M059J (cell line): ENCODE data around the gene RPL35. TPM values are rescaled to one million over a fixed set of nuclear protein-coding genes. Genes with fewer than 3 reads are reported as not detected.

Experiments used
- DNase-seq: peaks from one replicate; pipeline ENCODE4 v3.0.0-alpha.2; 2012; ENCODE audit warnings: low read depth
- total RNA-seq: library from RNA; depleted of rRNA; stranded (reverse); fragments of >200 nt; shearing (Covaris generic); gene quantifications from 2 replicates; pipeline ENCODE4 v1.2.3, GENCODE V29; 2014

The RPL35 gene
- total RNA-seq, 1 experiment from 2014 or later, result 2,121 TPM

DNA sequence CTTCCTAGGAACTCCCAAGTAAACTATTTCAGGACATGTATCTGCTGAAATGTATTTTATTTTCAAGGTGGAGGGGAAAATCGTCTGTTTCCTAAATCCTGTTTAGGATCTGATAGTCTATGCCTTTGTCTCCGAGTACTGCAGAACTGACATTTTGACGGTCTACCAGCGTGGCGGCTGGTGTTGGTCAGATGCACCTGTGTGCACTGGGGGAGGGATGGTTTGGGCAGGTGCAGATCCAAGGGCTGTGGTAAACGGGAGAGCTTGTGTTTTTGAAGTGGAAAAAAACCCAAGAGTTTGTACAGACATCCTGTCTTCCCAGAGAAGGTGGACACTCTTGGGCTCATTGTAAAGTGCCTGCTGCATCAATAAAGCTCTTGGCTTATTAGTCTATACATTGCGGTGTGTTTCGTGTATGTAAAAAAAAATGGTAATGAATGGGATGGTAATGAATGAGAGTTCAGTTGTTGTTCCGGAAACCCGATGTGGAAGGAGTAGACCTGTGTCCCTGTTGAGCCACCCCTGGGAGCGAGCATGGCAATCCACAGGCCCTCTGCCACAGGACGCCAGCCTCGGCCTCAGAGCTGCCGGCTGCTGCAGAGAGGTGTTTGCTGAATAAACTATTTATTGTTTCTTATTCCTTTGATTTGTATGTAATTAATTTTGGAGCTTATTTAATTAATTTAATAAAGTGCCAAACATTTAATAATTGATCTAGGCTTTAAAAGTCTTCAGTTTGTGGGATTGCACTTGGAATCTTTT is 15.4 kb upstream of the RPL35 start:
- no peak for DNase-seq

DNA sequence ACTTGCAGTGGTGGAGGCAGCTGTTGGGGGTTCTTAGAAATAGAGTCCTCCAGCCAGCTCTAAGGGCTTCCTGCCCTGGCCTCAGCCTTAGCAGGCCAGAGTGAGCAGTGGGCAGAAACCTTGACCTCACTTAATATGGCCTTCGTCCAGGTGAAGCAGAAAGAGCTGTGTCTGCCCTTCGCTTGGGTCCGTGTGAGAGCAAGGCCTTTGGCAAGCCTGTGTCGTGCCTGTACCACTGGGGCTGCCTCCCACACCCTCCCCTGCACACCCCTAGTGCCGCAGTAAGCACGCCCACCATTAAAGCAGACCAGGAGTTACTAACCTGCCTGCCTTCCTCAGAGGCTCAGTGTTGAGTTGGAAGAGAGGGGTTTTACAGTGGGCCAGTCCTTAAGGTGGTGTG is 13.7 kb upstream of the RPL35 start:
- DNase-seq, result no peak

DNA sequence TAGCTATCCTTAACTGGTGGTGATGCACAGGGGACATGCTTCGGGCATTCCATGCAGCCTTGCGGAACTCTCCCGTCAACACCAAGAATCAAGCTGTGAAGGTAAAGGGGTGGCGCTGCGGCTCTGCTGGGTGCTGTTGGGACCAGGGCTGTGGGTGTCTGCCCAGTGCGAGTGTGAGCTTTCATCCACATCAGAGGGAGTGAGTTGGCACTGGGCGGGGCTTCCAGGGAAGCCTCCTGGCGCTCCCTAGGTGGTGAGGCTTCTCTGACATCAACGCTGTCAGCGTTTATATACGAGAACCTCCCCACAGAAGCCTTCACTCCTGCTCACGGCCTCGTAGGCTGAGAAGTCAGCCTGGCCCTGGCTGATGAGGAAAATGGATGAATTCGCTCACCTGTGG is 11.9 kb upstream of the RPL35 start:
- DNase-seq, result no peak

DNA sequence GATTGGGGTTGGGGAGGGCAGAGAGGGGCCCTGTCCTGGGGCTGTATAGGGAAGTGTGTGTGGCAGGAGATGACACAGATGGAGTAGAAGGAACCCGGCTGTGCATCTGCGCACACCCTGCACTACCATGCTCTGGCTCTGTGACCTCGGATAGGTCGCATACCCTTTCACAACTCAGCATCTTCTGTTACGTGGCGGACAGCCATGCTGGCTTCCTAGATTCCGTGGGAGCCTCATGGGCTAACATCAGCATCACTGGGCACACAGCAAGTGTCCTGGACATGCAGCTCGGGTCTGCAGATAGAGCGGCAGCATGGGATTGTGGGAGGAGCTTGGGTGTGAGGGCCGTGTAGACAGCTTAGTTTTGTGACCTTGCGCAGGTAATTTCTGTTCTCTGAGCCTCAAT is 9.4 kb upstream of the RPL35 start:
- DNase-seq, result no peak

DNA sequence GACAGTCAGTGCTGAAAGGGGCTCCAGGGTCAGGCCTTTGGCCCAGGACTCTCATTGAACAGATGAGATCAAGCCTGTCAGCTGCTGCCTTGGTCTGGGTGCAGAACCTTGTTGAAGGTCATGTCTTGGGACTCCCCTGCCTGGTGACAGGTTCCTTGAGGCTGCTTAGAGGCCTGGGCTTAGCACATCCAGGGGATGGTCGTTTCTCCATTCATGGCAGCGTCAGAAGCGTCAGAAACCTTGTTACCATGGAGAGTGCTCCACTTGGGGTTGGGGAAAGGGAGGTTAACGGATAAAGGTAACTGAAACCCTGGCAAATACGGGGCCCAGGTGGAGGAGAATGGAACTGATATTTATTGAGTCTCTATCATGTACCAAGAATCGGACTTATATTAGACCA is 9.0 kb upstream of the RPL35 start:
- no peak for DNase-seq

DNA sequence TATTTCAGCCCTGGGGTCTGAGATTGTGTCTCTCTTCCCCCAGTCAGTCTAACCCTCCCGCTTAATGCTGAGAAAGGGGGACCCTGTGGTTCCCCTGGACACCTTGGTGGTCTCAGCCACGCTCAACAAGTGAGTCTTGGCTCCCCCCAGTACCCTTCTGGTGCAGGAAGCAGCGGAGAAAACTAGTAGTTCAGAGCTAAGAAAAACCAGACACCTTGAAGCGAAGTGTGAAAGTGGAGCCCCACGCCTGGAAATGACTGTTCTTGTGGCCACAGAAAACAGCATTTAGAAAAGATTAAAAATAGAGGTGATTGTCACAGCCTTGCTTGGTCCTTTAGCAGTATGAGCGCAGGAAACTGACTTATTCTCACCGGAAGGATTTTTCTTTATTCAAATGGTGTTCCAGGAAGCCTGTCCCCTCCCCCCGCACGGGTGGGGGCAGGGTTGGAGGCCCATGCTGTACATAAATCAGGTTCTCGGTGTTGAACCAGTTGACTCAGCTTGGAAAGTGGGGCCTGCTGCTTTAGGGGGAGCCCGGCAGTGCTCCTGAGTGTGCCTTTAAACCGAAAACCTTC is 8.3 kb upstream of the RPL35 start:
- DNase-seq, result peak; percentile 41

DNA sequence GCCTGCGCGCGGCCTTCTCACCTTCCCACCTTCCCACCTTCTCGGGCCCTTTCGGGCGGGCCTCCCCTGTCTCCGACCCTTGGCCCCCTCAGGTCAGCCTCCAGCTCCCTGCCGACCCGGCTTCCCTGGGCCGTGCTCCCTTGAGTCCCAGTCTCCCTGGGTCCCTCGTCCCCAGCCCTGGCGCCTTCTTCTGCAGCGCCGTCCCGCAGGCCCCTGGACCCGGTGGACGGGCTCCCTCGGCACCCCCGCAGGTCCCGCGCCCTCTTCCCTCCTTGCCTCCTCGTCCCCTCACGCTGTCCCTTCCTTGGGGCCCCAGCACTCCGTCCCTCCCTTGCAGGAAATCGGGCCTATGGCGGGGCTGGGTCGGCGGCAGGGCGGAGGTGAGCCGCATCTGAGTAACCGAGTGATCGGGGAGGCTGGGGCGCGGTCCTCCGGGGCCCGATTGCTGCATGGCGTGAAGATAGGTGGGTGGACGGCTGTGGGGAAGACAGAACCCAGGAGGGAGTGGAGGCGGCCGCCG is 7.8 kb upstream of the RPL35 start:
- DNase-seq, result peak; percentile 43

DNA sequence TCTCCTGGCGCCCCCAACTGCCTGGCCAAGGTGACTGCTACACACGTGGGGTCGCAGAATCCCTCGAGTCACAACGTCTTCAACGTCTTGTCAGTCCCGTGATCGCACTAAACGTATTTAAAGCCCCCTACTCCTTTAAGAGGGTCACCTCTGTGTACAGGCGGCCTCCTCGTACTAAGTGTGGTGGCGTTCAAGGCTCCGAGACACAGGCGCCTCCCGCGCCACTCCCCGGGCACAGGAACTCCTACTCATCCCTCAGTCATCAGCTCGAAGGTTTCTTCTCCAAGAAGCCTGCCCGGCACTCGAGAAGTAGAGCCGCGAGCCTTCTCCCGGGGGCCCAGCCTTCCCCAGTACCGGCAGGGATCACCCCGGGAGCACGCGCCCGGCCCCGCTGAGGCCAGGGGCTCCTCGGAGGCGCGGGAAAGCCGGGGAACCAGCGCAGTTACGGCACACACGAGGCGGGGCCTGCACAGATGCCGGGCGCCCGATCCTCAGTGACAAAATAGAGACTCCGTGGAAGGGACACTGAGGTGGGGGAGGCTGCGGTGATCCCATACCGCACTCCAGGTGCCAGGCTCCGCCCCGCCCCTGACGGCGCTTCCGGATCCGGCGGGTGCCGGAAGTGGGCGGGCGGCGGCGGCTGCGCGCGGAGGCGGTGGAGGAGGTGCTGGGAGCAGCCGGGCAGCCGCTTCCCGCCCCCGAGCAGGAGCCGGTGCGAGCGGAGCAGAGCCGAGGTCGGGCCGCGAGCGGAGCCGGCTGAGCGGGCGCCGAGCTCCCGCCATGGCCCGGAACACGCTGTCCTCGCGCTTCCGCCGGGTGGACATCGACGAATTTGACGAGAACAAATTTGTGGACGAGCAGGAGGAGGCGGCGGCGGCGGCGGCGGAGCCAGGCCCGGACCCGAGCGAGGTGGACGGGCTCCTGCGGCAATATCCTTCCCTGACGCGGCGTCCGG is 7.0 kb upstream of the RPL35 start:
- DNase-seq, result peak; percentile 88

DNA sequence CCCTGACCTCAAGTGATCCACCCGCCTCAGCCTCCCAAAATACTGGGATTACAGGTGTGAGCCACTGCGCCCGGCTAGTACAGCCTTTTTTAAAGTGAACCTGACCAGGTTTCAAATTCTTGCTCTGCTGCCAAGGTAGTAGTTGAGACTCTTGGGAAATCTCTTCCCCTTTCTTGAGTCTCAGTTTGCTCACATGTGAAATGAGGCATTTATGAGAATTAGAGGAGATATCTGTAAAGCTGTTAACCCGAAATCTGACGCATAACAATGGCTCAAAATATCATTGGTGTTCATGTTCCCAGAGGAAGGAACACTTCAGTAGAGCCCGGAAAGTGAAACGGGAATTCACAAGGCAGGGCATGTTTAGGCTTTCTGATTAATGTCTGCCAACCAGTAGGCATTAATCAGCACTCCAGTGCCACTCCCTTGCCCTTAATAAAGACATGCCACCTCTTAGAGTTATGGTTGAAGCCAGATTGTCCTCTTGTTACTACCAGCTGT is 1.7 kb upstream of the RPL35 start:
- peak; percentile 30 for DNase-seq

DNA sequence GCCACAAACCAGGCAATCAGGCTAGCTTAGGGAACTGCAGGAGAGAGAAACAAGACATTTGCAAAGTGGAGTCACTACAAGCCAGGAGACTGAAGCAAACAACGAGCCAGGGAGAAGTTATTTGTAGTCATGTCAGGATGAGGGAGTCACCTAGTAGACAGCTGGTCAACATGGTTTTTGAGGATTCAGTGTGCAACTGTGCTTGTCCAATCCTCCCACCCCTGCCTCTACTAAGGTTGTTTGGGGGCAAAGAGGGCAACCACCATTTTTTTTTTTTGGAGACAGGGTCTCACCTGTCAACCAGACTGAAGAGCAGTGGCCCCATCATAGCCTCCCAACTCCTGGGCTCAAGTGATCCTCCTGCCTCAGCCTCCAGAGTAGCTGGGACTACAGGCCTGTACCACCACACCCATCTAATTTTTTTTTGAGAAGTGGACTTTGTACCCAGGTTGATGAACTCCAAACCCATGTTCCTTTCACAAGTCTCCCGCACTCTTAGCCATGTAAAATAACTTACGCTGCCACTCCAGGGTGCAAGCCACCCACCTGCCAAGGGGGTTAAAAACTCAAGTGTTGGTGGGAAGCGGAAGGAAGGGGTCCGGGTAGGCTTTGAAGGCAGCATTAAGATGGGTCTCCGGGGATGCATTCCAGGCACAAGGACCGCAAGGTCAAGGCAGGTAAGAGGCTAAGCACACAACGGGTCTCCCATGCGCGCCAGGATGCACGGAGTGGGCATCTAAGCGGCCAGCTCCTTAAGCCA is 995 bp downstream of the RPL35 start:
- DNase-seq, result no peak

DNA sequence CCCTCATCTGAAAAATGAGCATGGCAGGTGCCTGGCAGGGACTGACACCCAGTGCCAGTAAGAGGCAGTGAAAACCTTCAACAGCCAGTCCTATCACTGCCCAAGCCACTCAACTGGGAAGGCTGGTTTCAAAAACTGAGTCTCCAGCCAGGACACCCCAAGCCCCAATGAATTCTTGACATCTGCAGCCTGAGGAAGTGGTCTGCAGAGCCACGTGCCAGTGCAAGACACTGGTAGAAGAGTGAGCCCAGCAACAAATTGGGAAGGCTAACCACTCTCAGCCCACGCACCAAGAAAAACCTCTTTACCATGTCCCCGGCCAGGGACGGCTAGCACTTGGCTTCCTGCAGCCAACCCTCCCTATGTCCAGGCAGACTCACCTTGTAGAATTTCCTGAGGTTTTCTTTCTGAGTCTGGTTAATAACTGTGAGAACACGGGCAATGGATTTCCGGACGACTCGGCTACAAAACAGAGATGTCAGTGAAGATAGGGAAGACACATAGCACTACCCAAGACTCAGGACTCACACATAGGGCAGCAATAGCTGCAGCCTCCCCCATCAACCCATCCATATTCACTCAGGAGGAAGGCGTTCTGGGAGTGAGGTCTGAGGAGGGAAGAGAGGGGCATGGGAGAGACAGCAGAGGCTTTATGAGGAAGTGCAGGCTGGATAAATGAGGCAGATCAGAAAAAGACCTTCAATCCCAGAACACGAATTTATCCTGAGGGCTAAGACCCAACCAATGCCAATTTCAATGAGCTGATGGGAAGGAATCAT is 1.8 kb downstream of the RPL35 start:
- DNase-seq, result no peak

DNA sequence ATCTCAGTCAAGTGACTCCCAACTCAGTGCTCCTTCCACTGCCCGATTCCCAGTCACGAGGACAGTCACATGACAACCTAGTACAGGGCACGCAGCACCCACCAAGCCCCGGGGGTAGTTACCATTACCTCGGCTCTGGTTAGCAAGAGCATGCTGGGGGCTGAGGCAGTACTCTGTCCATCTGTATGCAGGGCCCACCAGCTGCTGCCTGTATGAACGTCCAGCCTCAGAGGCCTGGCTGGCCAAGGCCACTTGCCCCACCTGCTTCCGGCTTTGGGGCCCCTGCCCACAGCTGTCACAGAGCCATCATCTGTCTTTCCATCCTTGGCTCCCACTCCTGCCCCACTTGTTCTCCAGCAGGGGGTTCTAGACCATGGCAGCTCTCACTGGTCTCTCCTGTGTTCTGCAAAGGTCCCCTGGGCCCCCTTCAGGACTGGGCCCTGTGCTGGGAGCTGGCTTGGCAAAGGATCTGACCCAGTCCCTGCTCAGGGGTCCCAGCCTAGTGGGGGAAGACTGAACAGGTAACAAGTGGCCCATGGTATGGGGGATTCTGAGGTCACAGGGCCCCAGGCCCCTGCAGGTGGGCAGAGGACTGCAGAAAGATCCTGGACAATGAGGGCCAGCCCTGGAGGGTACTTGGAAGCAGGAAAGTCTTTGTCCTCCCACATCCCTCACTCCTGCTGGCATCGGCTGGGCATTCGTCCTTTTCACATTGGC is 3.3 kb downstream of the RPL35 start:
- no peak for DNase-seq

DNA sequence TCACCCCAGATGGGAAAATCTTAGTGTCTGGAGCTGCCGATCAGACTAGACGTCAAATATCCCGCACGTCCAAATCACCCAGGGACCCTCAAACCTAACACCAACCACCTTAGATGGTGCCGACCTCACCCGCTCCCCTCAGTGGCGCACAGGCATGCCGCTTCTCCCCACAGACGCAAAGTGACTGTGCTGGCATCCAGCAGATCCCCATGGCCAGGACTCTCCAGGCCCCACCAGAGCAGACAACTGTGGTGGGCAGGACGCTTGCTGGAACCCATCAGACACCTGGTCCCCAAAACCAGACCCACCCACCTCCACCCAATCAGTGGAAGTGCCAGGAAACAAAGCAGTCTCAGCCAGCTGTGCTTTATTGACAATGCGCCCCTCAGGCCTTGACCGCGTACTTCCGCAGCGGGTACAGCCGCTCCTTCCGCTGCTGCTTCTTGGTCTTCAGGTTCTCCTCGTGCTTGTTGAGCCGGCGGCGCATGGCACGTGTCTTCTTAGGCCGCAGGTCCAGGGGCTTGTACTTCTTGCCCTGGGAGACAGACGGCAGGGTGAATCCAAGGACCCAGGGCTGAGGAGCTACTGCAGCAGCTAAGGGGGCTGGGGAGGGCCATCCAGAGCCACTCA is 4.1 kb downstream of the RPL35 start:
- DNase-seq, result no peak

DNA sequence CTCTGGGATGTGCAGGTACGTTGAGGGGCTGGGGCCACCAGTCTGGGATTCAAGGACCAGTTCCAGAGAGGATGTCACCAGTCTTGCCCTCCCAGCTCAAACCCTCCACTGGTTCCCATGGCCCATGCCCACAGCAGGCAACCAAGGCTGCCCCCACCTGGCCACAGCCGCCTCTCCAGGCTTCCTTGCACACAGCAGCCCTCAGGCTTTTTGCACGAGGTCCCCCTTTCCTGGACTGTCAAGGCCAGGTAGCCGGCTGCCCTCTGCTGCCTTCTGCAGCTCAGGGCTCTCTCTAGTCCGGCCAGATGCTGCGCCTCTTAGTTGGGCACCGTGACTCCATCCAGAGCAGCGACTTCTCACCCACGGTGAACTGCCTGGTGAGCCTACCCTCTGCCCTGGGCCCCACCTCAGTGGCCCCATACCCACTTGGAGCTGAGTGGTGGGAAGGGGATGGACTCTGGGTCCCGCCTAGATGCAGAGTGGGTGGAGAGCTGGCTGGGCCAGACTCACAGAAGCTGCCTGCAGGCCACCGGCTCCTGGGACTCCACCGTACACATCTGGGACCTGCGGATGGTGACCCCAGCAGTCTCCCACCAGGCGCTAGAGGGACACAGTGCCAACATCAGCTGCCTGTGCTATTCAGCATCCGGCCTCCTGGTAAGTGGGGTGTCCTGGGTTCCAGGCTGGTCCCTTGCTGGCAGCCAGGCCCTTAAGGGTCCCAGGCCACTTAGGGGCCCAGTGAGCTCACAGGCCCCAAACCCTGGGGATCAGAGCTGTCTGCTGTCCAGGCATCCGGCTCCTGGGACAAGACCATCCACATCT is 5.6 kb downstream of the RPL35 start:
- peak; percentile 65 for DNase-seq

DNA sequence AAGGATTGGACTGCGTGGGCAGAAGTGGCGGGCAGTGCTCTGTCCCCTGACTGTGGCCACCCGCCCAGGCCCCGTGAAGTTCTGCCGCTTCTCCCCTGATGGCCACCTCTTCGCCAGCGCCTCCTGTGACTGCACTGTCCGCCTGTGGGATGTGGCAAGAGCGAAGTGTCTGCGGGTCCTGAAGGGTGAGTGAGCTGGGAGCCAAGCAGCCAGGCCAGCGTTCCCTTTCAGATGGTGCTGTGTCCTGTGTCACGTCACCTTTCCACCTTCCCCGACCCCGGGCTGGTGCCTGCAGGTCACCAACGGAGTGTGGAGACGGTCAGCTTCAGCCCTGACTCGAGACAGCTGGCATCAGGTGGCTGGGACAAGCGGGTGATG is 6.2 kb downstream of the RPL35 start:
- no peak for DNase-seq

DNA sequence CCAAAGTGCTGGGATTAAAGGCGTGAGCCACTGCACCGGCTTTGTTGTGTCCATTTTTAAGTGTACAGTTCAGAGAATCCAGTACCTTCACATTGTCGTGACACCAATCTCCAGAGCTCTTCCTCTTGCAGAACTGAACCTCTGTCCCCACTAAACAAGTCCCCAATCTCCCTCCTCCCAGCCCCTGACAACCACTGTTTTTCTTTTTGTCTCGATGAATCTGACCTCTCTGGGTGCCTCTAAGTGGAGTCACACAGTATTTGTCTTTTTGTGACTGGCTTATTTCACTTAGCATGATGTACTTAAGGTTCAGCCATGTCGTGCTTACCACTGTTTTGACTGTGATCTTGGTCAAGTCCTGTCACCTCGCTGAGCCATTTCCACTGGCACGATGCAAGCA is 6.9 kb downstream of the RPL35 start:
- DNase-seq, result no peak

DNA sequence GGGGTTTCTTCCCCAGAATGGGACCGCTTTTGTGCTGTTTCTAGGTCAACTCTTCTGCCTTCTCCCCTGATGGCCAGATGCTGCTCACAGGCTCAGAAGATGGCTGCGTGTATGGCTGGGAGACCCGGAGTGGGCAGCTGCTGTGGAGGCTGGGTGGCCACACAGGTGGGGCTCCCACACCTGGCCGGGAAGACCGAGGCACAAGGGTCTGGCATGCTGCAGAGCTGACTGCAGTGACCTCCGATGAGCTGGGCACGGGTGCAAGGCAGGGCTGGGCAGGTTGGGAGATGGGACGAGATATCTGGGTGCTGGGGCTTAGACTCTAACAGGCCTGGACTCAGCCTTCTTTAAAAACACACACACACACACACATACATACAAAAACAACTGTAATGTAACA is 7.6 kb downstream of the RPL35 start:
- no peak for DNase-seq

DNA sequence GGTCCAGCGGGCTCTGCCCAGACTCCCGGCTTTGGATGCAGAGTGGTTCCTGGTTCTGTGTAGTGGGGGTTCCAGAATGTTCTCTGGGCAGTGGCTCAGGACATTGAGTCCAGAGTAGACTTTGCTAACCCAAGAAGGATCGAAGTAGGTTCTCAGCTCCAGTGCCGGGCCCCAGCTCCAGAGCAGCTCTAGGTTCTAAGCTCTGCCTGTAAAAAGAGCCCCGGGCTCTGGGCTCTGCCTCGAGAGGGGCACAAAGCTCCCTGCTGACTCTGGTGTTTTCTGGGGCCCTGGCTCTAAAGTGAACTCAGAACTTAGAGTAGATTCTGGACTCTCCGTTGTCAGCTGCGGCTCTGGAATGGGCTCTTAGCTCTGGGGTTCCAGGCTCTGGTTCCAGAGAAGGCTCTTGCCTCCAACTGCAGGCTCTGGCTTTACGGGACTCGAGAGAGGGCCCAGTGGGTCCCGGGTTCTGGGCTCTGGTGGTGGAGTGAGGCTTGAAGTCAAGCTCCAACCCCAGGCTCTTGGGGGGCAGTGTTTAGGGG is 8.1 kb downstream of the RPL35 start:
- peak; percentile 20 for DNase-seq
